Mesodermal cell (in vitro differentiated cells): ENCODE data around the gene FGD4.

Experiments used
- H3K27ac ChIP-seq: 2 replicates; pipeline ENCODE4 v1.7.0; 2013; ENCODE audit warnings: mild to moderate bottlenecking, low read depth, low read length, moderate library complexity; ENCODE audit not compliant: severe bottlenecking
- H3K36me3 ChIP-seq: 2 replicates; pipeline ENCODE4 v1.7.1; 2013; ENCODE audit warnings: mild to moderate bottlenecking, low read length, moderate library complexity; ENCODE audit not compliant: control insufficient read depth, insufficient read depth
- H3K4me1 ChIP-seq: one replicate; pipeline ENCODE4 v1.7.1; 2013; ENCODE audit warnings: mild to moderate bottlenecking, low read length; ENCODE audit not compliant: insufficient read depth, control insufficient read depth, poor library complexity, severe bottlenecking
- H3K4me3 ChIP-seq: 2 replicates; pipeline ENCODE4 v1.7.0; 2013; ENCODE audit warnings: low read length, control low read depth, mild to moderate bottlenecking; ENCODE audit not compliant: insufficient read depth, poor library complexity, severe bottlenecking; ENCODE audit errors: extremely low read depth
- H3K9me3 ChIP-seq: 2 replicates; pipeline ENCODE4 v1.7.1; 2013; ENCODE audit warnings: mild to moderate bottlenecking, low read length, moderate library complexity; ENCODE audit not compliant: control insufficient read depth
- WGBS, 2 experiments: methylation state at CpG; one replicate each; pipeline ENCODE4 v1.1.5; 2013; ENCODE audit warnings: missing lambda C conversion rate in 2 of 2; ENCODE audit not compliant: insufficient coverage in 2 of 2; 5-methylcytosine and 5-hydroxymethylcytosine counted together

Gene FGD4

DNA sequence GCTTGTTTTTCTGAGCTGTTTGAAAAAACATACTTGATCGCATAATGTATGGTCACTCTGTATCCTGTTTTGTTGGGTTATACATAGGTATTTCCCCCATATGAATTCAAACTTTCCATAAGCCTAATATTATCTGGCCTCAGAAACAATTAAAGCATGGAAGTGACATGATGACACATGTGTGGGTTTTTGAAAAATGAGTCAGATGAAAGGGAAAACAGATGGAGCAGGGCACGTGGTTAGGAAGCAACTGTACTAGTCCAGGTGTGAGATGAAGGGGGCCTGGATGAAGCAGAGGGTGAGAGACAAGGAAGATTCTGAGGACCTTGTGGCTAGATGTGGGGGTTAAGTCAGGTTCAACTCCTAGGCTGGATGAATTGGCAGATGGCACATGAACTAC lies 187.0 kb downstream of the FGD4 start:
- H3K27ac ChIP-seq = no peak overlapping the region
- WGBS, 2 experiments = 94 to 100% methylated on average over 1 of the region's 2 CpGs
- H3K36me3 ChIP-seq = peaks cover 13% of the 10 kb centered on the region
- no peaks in the 10 kb centered on the region for H3K9me3 ChIP-seq
- no peak overlapping the region for H3K4me3 ChIP-seq
- peaks cover 7% of the 10 kb centered on the region for H3K4me1 ChIP-seq

GRCh38 chr12:32587581-32588495 lies 188.5 kb downstream of the FGD4 start:
- WGBS, 2 experiments = 100% methylated on average over 3 to 4 of the region's 4 CpGs
- H3K36me3 ChIP-seq = peaks cover 5% of the 10 kb centered on the region
- H3K4me1 ChIP-seq = peaks cover 7% of the 10 kb centered on the region
- no peaks in the 10 kb centered on the region for H3K9me3 ChIP-seq
- no peak overlapping the region for H3K4me3 ChIP-seq
- H3K27ac ChIP-seq = no peak overlapping the region

DNA sequence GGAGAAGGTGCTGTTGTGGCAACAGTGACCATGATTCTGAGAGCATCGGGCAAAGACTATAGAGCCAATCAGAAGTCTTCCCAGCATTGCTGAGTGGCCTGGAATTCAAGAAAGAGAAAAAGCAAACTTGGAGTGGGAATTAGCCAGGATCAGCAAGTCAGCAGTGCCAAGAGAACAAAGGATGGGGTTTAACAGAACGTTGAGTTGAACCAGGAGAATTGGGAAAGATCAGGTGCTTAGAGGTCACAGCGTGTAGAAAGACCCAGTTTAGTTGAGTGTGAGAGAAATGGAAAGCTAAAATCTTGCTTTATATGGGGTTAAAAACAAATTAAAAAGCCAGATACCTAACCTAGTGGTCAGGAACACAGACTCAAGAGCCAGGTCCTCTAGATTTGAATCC lies 189.2 kb downstream of the FGD4 start:
- Histone ChIP-seq H3K27ac (no peak overlapping the region), H3K9me3 (no peaks in the 10 kb centered on the region), H3K4me1 (no peaks in the 10 kb centered on the region), H3K36me3 (peaks cover 5% of the 10 kb centered on the region), H3K4me3 (no peak overlapping the region)
- WGBS, 2 experiments = 82 to 85% methylated on average over 3 of the region's 3 CpGs

DNA sequence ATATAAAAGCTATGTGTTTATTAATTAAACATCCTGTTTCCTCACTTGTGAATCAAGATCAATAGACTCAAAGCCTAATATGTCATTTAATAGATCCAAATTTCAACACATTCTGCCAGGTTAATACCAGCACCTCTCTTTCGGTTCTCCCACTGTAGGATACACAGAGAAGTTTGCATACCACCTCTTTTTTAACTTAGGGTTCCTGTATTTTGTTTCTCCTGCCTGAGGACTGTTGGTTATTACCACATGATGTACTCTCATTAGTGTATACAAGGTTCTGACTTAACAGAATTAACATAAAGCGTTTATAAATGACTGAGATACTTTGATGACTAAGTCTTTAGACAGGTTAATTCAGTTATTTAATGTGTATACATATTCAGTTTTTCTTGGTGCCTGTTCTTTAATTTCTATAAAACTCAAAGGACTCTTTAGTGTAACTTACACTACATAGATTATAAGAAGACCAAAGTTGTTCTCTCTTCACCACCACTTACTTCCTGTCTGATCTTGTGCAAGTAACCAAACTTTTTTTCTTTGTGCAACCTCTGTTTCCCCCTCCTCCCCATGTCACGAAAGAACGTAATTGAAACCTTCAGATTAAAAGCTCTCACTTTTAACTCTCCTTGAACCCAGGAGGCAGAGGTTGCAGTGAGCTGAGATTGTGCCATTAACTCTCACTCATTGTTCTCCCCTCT lies 190.0 kb downstream of the FGD4 start:
- Histone ChIP-seq H3K36me3 (peaks cover 5% of the 10 kb centered on the region), H3K27ac (no peak overlapping the region), H3K4me3 (no peak overlapping the region), H3K4me1 (no peaks in the 10 kb centered on the region), H3K9me3 (no peaks in the 10 kb centered on the region)
- WGBS, 2 experiments = 87 to 100% methylated on average over 2 to 3 of the region's 4 CpGs

DNA sequence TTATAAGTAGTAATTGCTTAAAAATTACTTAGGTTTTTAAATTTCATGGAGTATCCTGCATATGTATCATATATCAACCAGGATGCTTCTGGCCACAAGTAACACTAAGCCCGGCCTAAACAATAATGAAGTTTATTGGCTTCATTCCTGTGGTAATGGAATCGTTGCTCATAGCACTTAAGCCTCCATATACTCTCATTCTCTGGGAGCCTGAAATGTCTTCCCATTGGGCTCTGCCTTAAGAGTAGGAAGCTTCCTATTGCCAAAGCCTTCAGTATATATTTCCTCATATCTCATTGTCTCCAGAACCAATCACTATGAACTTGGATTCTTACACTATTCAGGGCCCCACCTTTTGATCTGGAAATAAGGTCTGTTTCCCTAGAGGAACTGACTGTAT lies 195.9 kb downstream of the FGD4 start:
- H3K4me1 ChIP-seq = no peaks in the 10 kb centered on the region
- 100% methylated on average over 2 of the region's 2 CpGs for WGBS, 2 experiments
- H3K27ac ChIP-seq = no peak overlapping the region
- no peak overlapping the region for H3K4me3 ChIP-seq
- peaks cover 5% of the 10 kb centered on the region for H3K36me3 ChIP-seq
- H3K9me3 ChIP-seq = no peaks in the 10 kb centered on the region

- Histone ChIP-seq H3K9me3 (no peaks in the 10 kb centered on the region), H3K4me1 (no peaks in the 10 kb centered on the region), H3K36me3 (no peaks in the 10 kb centered on the region), H3K4me3 (no peak overlapping the region), H3K27ac (no peak overlapping the region)
- 73 to 83% methylated on average over 1 of the region's 1 CpG for WGBS, 2 experiments
Measured at GRCh38 chr12:32596030-32596429, 196.7 kb downstream of the FGD4 start.

- WGBS, 2 experiments = no CpG with 5 or more reads among the region's 1 CpG
- no peak overlapping the region for H3K27ac ChIP-seq
- H3K4me1 ChIP-seq = no peaks in the 10 kb centered on the region
- H3K9me3 ChIP-seq = no peaks in the 10 kb centered on the region
- H3K36me3 ChIP-seq = no peaks in the 10 kb centered on the region
- no peak overlapping the region for H3K4me3 ChIP-seq
Measured at GRCh38 chr12:32598688-32599087, 199.3 kb downstream of the FGD4 start.

DNA sequence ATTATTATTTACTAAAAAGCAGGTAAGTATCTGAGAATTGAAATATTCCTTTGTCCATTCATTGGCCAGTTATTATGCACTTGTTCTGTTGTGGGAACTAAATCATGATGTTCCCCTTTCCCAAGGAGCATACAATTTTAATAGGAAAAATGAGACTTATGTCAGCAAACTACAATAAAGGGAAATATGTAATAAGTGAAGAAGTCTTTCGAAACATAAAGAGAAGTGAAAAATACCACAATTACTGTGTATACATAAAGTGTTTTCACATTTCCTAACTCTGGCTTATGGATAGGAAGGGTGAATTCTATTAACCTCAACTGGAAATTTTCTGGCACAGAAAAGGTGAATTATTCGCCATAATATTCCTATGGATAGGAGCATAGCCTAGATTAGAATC lies 201.3 kb downstream of the FGD4 start:
- Histone ChIP-seq H3K36me3 (no peaks in the 10 kb centered on the region), H3K4me3 (no peak overlapping the region), H3K4me1 (no peaks in the 10 kb centered on the region), H3K27ac (no peak overlapping the region), H3K9me3 (no peaks in the 10 kb centered on the region)
- no CpG with 5 or more reads among the region's 2 CpGs for WGBS, 2 experiments

GRCh38 chr12:32603071-32603470 lies 203.7 kb downstream of the FGD4 start:
- no peaks in the 10 kb centered on the region for H3K4me1 ChIP-seq
- no peak overlapping the region for H3K27ac ChIP-seq
- H3K9me3 ChIP-seq = no peaks in the 10 kb centered on the region
- no peak overlapping the region for H3K4me3 ChIP-seq
- H3K36me3 ChIP-seq = no peaks in the 10 kb centered on the region
- 94 to 100% methylated on average over 1 to 3 of the region's 3 CpGs for WGBS, 2 experiments

DNA sequence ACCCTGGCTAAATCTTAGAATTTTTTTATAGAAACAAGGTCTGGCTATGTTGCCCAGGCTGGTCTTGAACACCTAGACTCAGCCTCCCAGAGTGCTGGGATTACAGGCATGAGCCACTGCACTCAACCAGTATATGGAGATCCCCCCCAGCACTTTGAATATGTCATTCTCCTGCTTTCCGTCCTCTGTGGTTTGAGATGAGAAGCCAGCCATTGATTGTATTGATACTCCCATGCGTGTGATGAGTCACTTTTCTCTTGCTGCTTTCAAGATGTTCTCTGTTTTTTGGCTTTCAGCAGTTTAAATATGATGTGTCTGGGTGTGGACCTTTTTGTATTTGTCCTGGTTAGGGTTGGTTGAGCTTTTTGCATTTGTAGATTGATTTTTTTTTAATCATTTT lies 204.5 kb downstream of the FGD4 start:
- WGBS, 2 experiments = 85 to 100% methylated on average over 2 of the region's 2 CpGs
- H3K36me3 ChIP-seq = no peaks in the 10 kb centered on the region
- no peak overlapping the region for H3K4me3 ChIP-seq
- H3K27ac ChIP-seq = no peak overlapping the region
- no peaks in the 10 kb centered on the region for H3K4me1 ChIP-seq
- no peaks in the 10 kb centered on the region for H3K9me3 ChIP-seq

GRCh38 chr12:32604565-32604964 lies 205.2 kb downstream of the FGD4 start:
- Histone ChIP-seq H3K36me3 (no peaks in the 10 kb centered on the region), H3K4me3 (no peak overlapping the region), H3K4me1 (no peaks in the 10 kb centered on the region), H3K9me3 (no peaks in the 10 kb centered on the region), H3K27ac (no peak overlapping the region)
- 75 to 100% methylated on average over 1 of the region's 2 CpGs for WGBS, 2 experiments
